Activated CD4-positive, alpha-beta T cell treated with anti-CD3 and anti-CD28 coated beads, Interleukin-10, Interleukin-2, amounts not matched to agents 100 ng/mL and 50 ng/mL, durations not matched to agents 16 hours and 8 hours (primary cell): Measurements from ENCODE around the gene BIN2.
"Not testable (repeated sequence)": the region's sequence is repeated elsewhere in the genome, so short reads cannot be mapped to it uniquely, and the experiment has no call there.

Experiments
- DNase-seq: peaks from one replicate; pipeline ENCODE4 v3.0.0-alpha.2; 2020

Gene BIN2

DNA sequence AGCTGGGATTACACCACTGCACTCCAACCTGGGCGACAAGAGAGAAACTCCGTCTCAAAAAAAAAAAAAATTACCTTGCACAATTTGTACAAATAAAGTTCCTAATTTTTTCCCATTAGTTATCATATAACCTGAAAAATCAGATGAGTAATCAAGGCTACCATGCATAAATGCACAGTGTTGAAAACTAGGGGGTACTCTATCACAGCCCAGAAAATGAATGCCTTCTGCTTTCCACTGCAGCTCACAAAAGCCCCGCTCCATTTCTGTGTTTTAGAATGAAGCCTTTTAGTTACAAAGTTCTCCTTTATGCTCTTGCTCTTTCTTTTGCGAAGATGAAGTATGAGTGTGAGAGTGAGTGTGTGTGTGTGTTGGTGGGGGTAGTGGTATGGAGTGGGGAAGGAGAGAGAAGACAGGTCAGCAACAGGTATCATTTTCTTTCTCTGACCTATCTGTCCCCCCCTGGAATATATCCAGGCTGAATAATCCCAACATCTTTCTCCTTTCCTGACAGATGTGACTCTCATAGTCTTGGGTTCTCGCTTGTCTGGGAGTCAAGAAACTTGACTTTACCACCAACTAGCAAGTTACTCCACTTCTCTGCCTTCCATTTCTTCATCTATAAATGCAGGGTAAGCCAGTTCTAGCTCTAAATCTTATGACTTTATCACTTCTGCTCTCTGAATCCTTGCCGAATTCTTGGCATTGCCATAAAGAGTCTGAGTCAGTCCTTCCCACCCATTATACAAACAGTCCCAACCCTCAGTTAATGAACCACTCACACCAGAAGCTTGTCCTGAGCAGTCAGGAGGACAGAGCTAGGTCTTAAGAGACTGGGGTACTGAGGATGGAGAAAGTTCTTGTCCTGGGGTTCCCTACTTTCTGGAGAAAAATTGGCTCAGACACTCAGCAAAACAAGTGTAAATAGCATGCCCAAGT lies 16.1 kb downstream of the BIN2 start:
- no peak for DNase-seq

DNA sequence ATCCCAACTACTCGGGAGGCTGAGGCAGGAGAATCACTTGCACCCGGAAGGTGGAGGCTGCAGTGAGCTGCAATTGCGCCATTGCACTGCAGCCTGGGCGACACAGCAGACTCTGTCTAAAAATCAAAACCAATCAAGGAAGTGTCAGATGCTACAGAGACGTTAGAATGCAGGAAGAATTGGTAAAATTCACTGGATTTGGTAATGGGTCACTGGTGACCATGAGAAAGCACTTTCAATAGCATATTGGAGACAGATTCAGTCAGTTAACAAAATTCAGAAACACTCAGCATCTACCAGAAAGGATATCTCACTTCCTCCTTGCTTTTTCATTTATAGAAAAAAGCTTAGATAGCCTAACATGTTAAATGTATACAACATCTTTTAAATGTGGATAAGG lies 17.5 kb downstream of the BIN2 start:
- no peak for DNase-seq

DNA sequence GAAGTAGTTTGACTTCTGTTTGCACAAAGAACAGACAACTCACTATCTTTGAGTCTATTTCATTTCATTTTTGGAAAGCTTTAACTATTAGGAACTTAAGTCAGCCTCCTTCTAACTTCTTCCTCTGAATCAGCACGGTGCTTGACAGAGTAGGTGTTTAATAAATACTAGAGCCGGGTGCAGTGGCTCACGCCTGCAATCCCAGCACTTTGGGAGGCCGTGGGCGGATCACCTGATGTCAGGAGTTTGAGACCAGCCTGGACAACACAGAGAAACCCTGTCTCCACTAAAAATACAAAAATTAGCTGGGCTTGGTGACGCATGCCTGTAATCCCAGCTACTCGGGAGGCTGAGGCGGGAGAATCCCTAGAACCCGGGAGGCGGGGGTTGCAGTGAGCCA lies 23.2 kb downstream of the BIN2 start:
- DNase-seq, result not testable (repeated sequence)

DNA sequence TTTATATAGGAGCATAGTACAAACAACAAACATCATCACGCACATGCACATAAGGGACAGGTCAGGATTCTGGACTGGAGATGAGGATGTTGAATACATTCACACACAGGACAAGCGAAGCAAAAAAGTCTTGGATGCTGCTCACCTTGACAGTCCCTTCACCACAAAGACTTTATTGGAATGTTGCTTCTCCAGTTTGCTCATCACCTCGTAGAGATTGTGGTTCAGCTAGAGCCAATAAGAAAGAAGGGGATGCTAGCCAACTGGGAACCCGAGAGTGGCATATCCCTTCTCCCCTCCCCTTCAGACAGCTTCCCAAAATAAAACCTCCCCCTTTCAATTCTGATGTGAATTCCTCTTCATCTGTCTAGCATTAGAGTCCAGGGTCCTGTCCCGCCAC lies 28.3 kb downstream of the BIN2 start:
- no peak for DNase-seq

DNA sequence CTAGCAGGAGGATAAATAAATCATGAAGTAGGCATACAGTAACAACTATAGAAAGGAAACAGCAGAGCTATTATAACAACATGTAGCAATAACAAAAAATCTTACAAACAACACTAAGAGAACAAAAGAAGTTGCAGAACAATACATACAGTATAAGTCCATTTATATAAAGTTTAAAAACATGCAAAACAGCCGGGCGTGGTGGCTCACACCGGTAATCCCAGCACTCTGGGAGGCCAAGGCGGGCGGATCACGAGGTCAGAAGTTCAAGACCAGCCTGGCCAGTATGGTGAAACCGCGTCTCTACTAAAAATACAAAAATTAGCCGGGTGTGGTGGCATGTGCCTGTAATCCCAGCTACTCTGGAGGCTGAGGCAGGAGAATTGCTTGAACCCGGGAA lies 29.9 kb downstream of the BIN2 start:
- DNase-seq, result not testable (repeated sequence)

DNA sequence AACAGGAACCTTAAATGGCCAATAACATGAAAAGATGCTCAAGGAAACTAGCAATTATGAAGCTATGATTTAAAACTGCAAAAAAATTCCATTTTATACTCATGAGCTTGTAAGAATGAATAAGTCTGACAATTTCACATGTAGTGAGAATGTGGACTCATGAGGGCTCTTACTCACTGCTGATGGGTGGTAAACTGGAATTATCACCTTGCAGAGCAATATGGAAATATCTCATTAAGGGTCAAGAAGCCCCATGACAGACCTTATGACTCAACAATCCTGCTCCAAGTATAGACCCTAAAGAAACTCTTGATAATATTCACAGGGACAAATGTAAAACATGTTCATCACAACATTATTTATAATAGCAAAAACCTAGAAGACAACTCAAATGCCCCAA lies 30.3 kb downstream of the BIN2 start:
- no peak for DNase-seq

DNA sequence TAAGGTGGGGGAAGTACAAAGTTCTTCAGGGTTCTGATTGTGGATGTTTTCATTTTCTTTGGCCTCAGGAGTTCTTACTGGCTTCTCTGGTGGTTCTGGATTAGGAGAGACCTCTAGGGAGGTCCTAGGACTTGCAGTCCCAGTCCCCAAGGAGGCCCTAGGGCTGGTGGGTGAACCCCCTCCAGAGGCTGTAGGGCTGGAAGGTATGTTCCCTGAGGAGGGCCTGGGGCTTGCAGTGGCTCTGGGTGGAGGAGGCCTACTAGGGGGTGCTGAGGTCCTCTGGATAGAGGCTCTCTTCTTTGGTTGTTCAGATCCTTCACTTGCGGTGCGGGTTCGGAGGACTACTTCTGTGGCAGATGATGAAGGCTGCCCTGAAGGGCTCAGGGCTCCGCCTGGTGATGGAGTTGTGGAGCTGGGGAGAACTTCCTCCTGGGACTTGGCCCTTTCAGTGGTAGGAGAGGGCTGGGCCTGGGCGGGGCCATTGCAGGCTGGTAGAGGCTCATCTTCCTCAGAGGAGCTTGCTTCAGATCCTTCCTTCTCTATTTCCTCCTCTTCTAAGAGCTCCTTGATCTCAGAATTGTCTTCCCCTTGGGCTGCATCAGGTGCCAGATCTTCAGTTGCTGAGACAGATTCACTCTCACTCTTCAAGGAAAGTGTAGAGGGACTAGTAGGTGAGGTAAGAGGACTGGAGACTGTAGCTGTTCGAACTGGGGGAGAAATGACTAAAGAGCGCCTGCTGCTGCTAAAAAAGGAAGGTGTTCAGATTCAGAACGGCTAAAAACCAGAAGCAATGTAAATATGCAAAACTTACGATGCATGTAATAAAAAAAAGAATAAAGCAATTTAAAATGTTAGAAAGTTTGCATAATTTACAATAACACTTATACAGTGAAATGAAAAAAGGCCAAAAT lies 32.1 kb downstream of the BIN2 start:
- DNase-seq, result not testable (repeated sequence)

DNA sequence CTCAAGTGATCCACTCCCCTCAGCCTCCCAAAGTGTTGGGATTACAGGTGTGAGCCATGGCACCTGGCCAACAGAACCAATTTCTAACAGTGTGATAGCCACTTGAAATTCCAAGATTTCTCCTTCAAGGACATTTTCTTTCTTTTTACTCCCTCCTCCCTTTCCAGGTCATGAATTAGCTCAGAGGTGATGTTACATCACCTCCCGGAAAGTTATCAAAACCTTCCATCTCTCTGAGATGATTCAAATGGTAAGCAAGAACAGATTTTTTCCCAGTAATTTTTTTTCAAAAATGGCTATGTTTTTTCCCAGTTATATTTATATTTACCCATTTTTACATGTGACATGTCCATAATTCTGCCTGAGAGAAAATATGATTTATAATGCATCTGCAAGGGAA lies 38.1 kb downstream of the BIN2 start:
- DNase-seq, result no peak

DNA sequence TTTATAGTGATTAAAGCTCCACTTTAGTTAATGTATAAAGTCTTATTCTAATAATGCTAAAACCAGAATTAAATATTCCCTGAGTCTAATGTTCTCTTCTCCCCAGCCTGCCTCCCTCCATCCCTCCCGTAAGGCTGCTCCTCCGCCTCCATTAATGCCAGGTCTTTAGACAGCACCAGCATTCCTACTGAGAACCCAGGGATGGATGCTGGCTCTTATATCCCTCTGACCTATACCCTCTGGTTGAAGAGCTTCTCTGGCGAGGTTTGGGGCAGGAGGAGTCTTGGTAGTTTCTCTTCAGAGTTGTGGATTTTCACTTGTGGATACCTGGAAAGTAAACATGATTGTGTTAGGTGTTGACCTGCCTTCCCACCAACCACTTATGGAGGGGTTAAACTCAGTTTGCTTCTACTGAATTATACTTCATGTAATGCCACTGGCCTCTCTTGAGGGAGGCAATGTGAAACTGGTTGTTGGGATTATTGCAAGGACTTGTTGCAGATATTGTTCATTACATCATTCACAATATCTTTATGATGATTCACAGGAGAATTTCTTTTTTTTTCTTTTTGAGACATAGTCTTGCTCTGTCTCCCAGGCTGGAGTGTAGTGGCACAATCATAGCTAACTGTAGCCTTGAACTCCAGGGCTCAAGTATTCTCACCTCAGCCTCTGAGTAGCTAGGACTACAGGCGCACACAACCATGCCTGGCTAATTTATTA lies 42.6 kb downstream of the BIN2 start:
- no peak for DNase-seq

DNA sequence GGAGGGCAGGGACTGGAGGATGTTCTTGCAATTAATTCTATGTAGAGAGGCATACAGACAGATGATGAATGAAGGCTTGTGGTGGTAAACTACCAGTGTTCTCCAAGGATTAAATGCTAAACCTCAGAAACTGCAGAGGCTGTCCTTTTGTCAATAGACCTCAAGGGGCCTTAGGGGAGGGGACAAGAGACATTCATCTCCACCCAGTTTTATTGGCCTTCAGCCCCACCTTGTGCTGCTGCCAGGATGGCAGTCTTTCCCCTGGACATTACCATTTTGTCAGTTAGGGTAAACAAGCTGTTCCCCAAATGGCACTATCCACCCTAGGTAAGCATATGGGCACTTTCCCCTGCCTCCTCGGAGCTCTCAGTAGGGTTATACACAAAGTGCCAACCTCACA lies 48.9 kb downstream of the BIN2 start:
- no peak for DNase-seq

DNA sequence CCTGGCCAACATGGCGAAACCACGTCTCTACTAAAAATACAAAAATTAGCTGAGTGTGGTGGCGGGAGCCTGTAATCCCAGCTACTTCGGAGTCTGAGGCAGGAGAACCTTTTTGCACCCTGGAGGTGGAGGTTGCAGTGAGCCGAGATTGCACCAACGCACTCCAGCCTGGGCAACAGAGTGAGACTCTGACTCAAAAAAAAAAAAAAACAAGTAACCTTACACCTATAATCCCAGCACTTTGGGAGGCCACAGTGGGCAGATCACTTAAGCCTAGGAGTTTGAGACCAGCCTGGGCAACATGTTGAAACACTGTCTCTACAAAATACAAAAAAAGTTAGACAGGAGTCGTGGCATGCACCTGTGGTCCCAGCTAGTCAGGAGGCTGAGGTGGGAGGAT lies 51.2 kb downstream of the BIN2 start:
- DNase-seq, result not testable (repeated sequence)

DNA sequence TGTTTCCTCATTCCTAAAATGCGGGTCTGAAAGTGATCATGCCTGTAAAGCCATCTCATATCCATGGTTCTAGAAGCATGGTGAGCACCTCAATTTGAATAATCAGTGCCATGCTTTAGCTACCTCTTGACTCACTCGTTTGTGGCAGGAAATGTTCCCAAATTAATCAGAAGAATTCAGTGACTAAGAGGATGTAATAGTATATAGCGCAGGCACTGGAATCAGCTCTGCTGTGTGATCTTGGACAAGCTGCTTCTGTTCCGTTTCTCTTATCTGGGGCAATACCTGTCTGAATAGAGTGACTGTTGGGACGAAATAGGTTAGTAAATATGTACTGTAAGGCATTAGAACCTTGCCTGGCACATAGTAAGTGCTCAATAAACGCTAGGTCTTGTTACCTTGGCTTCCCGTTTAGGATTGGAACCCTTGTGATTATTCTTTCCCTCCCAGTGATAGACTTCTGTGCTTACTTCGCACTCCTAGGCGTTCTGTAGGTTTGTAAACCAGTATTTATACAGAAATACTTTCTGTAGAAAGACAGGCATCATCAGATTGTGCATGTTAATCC lies 52.9 kb downstream of the BIN2 start:
- DNase-seq, result no peak

DNA sequence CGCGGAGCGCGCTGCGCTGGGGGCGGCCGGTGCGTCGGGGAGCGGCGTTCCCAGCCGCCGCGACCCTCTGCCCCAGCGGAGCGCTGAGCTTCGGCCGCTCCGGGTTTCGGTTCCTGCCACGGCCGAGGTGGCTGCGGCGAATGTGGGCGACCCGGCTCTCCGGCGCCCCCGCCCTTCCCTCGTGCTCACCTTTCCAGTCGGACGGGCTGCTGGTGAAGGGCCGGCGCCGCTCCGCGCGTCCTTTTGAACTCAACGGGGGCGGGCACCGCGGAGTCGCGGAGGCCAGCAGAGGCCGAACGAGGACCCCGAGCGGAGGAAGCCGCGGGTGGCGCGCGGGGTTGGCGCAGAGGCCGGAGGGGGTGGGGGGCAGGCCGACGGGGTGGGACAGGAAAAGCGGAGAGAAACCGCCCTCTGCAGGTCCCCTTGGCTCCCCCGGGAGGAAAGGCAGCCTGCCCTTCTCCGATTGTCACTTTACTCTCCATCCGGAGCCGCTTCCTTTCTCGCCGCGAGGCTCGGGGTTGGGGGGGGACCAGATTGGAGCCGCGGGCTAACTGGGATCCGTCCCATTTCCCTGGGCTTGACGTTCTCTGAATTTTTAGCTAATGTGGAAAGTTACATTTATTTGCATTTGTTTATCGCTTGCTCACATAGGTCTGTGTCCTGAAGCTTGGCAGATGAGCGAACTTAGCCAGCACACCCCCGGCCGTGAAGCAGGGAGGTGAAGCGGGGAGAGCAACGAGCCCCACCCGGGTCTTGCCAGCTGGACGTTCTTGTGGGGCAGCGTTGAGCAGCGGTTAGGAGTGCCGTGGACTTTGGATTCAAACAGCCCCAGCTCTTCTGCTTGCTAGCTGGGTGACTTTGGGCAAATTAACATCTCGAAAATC lies 53.7 kb downstream of the BIN2 start, which contains the start of gene SMAGP:
SMAGP (minus strand) TSS at position 349 of the 884 bp plus-strand sequence. CDS start 1,137 bp downstream, outside the sequence.
- peak; percentile 39 for DNase-seq

DNA sequence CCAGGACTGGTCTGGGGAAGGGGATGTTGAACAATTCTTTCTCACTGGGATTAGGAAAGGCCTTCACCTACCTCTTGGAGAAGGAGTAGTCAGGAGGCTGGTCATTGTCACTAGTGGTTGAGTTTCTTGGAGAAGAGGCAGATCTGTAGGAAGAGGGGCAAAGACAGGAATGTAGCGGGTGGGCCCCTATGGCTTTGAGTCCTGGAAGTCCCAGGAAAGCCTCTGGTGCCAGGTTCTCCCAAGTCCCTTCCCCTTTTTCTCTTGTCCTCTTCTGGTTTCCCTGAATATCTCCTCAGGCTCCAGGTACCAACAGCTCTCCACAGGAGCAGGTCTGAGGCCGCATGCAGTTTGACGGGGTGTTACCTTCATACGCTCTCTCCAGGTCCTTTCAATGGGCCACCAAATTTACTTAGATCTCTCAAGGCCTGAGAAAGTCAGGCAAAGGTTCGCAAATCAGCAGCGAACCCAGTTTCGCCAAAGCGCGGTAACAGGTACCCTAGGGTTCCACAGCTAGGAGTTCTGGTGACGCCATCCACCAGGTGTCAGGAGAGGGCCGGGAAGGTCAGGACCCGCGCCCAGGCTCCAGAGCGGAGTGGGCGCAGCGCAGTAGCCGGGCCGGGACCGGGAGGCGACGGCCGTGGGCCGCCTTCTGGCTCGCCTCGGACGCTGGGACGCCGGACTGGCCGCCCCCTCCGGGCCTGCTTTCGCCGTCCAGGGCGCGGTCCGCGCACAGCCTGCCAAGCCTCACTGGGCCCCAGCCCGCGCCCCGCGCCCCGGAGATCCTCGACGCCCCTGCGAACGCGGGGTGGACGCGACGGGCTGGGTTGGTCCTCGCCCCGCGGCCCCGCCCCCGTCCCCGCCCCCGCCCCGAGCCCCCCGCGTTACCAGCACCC lies 54.6 kb downstream of the BIN2 start:
- peak; percentile 46 for DNase-seq

DNA sequence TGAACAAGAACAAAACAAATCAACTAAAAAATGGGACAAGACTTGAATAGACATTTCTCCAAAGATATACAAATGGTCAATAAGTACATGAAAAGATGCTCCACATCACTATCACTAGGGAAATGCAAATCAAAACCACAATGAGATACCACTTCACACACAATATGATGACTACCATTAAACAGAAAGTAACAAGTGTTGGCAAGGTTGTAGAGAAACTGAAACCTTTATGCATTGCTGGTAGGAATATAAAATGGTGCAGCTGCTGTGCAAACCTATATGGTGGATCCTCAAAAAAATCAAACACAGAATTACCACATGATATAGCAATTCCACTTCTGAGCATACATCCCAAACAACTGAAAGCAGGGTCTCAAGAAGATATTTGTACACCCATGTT lies 59.0 kb downstream of the BIN2 start:
- DNase-seq, result peak; percentile 36

DNA sequence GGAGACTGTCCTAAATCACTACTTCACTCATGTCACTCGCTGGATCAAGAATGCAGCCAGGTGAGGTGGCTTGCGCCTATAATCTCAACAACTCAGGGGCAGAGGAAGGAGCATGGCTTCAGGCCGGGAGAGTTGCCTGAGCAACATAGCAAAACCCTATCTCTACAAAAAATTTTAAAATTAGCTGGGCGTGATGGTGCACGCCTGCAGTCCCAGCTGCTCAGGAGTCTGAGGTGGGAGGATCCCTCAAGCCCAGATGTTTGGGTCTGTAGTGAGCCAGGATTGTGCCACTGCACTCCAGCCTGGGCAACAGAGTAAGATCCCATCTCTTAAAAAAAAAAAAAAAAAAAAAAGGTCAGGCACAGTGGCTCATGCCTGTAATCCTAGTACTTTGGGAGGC lies 59.7 kb downstream of the BIN2 start:
- no peak for DNase-seq

DNA sequence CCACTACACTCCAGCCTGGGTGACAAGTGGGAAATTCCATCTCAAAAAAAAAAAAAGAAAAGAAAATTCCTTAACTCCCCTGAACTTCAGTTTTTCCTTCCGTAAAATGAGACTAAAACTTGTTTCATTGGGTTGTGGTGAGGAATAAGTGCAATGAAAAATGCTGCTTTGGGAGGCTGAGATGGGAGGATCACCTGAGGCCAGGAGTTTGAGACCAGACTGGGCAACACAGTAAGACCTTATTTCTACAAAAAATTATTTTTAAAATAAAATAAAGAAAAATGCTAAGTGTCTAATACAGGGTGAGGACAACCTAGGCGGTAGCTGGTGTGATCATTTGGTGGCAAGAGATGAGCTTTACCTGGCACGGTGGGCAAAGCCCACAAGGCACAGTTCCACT lies 60.6 kb downstream of the BIN2 start:
- no peak for DNase-seq

DNA sequence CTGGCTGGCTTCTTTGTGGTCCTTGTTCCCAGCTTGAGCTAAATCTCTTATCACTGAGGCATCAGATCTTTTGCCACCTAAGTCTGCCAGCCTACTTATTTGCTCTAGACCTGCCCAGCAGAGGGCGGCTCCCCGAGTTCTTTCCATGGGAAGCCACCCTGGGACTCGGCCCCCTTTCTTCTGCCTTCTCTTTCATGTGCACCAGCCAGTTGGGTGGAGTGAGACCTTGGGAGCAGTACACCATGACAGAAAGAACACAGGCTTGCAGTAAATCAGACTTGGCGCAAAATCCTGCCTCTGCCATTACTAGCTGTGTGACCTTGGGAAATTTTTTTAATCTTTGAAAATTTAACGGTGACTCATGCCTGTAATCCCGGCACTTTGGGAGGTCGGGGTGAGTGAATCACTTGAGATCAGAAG lies 61.2 kb downstream of the BIN2 start:
- peak; percentile 39 for DNase-seq

DNA sequence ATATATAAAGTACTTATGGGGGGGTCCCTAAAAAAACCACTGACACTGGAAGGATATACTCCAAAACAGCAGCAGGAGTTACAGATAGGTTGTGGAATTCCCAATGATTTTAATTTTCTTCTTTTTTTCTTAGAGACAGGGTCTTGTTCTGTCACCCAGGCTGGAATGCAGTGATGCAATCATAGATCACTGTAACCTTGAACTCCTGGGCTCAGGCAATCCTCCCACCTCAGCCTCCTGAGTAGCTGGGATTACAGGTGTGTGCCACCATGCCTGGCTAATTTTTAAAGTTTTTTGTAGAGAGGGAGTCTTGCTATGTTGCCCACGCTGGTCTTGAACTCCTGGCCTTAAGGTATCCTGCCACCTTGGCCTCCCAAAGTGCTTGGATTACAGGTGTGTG lies 64.4 kb downstream of the BIN2 start:
- not testable (repeated sequence) for DNase-seq

DNA sequence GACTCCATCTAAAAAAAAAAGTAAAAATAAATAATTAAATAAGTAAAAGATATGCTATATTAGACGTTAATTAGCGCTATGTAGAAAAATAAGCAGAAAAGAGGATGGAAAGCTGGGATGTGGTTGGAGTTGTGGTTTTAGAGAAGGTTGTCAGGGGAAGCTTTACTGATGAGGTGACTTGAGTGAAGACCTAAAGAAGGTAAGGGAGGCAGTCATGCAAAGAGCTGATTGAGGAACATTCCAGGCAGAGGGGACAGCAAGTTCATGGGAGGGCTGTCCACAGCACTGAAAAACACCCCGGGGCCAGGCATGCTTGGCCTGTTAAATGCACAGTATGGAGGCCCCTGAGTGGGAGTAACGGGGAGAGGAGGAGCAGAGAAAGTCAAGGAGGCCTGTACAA lies 69.4 kb downstream of the BIN2 start:
- DNase-seq, result no peak
